NCI-H2227 (cell line): ENCODE measurements around the gene TMTC1.
"Not testable (repeated sequence)": the region's sequence is repeated elsewhere in the genome, so short reads cannot be mapped to it uniquely, and the experiment has no call there.

Experiments used
- DNase-seq: peaks from one replicate; lab custom pipeline; 2025; ENCODE audit not compliant: unreplicated experiment; lab: John Stamatoyannopoulos, UW

The TMTC1 gene

GRCh38 chr12:29673346-29673745 is 110.4 kb downstream of the TMTC1 start:
- no peak for DNase-seq

DNA sequence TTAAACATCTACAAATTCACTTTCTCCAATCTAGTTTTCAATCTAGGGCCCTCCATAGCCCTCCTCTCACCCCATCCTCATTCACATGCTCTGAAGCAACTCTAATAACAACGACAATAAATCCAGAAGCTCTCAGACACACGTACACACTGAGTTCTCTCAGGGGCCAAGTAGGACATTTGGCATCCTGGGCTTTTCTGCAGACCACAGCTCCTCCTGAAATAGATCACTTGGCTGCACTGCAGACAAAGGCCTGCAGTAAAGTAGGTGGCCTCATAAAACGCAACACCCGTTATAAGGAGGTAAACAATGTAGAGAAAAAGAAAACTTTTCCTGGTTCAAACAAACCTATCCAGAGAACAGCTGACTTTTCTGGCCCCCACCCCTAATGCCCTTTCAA is 111.2 kb downstream of the TMTC1 start:
- DNase-seq = no peak

- DNase-seq = no peak
Observed at GRCh38 chr12:29671742-29672141, 112.0 kb downstream of the TMTC1 start.

DNA sequence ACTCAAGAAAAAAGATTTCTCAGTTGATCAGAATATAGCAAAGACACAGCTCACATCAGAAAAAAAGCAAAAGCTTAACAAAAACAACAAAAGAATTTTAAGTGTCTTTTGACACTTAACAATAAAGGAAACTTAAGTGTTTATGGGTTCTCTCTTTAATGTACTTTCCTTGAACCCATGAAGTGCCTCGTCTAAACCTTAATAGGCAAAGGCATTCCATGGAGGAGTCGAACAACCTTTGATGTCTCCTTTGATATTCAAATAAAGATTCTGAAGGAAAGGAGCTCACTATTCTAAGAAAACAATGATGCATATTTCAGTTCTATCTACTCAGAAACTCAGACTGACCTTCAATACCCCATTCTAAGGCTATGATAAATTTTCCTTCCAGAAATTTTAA is 116.7 kb downstream of the TMTC1 start:
- DNase-seq = no peak

DNA sequence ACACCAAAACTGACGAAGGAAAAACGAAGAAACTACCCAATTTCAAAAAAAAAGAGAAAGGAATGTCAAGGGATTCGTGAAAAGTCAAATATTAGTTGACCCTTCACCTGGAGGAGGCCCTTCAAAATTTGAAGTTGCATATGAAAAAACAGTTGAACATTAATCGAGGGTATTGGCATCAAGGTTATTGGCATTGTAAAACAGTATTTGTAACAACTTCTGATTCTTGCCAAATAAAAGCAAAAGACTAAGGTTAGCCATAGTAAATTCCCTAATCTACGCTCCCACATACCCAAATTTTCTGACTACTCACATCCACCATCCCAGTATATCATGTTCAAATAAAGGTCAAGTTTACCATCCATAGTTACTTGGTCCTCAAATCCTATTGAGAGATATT is 118.6 kb downstream of the TMTC1 start:
- no peak for DNase-seq

DNA sequence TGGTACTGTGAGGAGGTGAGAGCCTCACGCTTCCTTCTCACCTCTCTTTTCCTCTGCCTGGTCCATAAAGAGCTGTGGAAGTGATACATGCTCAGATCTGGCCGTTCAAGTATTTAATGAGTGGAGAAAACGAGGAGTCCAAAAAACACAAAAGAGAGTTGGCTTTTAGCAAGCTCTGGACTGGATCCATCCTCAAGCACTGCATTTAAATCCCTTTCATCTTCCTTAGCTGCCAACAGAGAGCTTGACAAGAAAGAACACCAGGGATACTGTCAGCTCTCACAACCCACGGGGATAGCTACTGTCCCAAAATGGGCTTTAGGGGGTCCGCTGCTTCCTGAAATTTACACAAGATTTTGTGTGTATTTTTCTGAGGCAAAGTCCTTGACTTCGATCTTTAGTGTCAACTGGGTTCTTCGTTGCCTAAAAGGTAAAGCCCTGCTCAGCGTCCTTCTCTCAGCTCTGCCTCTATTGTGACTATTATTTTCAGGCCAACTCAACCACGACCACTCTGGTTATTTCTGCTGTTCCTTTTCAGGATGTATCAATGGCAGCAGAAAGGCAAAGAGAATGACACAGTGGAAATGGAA is 120.9 kb downstream of the TMTC1 start:
- no peak for DNase-seq

DNA sequence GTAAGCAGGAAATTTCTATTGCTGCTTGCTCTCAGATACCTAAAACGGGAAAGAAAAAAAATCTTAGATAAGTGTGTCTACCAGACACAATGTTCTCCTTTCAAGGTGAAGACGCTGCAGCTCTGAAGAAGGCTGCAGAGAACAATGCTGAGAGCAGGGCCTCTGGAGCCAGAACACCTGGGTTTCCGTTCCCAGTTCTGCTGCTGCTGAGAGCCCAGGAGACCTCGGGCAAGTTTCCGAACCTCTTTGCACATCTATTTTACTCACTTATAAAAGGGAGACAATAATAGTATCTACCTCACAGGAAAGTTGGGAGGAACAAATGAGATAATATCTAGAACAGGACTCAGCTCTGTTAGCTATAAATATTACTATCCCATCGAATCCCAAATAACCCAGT is 122.9 kb downstream of the TMTC1 start:
- DNase-seq = no peak

DNA sequence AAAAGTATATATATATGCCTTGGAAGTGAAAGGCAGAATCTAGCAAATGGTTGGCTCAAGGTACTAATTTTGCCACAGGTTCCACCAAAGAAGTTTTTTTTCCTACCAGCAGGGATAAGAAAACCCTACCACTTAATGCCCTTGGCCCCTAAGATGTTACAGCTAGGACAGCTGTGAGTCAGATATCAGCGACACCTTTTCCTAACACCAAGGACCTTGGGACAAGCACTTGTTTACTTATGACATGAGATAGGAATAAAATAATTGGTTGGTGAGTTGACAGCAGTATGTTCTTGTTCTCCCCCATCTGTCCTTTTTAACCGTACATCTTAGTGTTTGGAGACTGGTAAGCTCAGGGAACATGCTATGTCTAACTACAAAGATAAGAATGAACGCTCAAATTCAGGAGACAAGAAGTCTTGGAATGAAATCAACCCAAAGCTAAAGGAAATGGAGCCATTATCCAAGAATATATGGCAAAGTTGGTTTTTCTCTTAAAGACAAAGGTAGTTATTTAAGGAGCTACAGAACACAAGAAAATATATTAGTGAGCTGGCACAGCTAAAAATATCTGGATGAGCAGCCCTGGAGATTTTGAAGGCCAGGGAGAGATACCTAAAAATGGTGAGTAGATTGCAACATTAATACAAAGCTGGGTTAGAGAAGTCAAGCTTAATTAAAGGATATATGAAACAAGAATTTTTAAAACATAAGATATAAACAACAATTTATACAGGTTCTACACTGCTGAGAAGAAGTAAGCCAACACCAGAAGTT is 126.8 kb downstream of the TMTC1 start:
- DNase-seq = no peak

GRCh38 chr12:29655861-29656260 is 127.9 kb downstream of the TMTC1 start:
- no peak for DNase-seq

- no peak for DNase-seq
Observed at GRCh38 chr12:29653286-29653685, 130.5 kb downstream of the TMTC1 start.

GRCh38 chr12:29650371-29650770 is 133.4 kb downstream of the TMTC1 start:
- DNase-seq = no peak

GRCh38 chr12:29649722-29650121 is 134.0 kb downstream of the TMTC1 start:
- DNase-seq = no peak

DNA sequence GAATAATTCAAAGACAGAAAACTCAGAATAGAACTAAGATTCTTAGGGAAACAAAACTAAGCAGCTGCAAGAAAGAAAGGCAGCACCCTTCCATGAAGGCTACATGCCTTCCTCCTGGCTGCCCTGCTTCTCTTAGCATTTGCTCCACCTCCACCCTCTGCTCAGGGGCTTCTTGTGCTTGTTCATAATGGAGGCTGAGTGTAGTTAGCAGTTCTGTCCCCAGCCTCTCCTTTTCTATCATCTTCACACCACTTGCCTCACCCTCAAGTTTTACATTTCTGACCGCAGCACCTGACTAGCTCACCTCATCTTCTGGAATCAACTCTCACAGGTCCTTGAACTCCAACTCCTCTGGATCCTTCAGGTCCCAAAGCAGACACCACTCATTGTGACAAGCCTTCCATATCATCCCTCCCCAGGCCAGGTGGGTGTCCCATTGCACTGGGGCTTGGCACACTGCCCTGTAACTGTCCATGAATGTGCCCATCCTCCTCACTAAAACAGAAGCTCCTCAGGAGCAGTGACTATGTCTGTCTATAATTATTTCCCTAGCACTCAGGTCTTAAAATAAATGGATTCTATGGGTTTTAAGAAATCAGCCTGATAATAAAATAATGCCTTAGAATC is 139.1 kb downstream of the TMTC1 start:
- no peak for DNase-seq

- no peak for DNase-seq
Observed at GRCh38 chr12:29640589-29641345, 143.0 kb downstream of the TMTC1 start.

DNA sequence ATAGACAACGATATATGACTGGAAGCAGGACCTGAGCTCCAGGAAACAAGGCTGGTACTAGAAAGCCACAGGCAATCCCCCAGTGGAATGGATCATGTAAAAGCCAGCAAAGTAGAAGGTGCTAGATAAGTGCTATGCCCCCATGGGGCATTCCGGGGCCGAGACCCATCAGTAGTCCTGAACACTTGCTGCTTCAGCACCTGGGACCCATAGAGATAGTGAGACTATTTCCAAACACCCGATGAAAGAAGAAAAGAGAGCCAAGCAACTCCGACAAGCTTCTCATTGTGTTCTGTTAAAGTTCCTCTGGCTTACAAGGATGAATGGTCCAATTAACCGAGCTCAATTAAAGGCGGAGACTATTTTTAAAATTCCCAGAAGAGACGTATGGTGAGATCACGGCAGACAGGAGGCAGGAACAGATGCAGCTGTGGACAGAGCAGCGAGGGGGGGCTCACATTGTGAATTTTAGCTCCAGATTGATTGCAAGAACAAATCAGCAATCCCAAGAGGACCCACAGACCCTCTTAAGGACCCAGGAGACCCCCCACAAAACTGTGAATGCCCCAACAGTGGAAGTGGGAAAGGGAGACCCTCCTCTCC is 143.7 kb downstream of the TMTC1 start:
- DNase-seq = no peak

- DNase-seq = no peak
Observed at GRCh38 chr12:29638528-29638927, 145.2 kb downstream of the TMTC1 start.

- no peak for DNase-seq
Observed at GRCh38 chr12:29634057-29634456, 149.7 kb downstream of the TMTC1 start.

- DNase-seq = not testable (repeated sequence)
Observed at GRCh38 chr12:29630164-29630563, 153.6 kb downstream of the TMTC1 start.

DNA sequence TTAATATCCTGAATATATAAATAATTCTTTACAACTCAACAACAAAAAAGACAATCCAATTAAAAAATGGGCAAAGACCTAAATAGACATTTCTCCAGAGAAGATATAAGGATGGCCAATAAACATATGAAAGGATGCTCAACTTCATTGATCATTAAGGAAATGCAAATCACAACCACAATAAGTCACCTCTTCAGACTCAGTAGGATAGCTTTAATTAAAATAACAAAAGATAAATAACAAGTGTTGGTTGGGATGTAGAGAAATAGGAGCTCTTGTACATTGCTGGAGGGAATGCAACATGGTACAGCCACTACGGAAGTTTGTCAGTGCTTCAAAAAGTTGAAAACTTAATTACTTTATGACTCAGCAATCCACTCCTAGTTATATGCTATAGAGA is 156.5 kb downstream of the TMTC1 start:
- DNase-seq = no peak

DNA sequence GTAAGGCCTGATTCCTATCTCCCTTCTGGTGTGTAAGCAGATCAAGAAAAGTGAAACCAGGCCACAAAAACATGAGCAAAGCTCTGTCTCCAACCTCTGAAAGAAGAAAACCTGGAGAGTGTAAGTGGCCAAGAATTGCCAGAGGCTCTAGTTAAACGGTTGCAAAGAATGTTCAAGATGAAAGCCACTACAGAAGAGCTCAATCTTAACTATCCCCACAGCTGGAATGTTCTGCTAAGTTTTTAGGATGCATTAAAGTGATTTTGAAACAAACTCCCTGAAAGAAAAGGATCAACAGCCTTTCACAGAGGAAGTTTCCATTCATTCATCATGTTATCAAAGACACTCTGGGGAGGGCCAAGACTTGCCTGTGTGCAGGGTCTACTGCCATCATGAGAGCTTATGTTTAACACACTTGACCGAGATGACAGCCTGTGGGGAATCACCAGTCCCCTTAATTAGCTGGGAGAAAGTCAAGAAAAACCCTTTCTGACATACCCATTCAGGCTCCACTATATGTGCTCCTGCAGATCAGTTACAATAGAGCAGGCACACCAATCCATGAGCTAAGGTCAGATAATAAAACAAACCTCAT is 158.3 kb downstream of the TMTC1 start:
- no peak for DNase-seq

DNA sequence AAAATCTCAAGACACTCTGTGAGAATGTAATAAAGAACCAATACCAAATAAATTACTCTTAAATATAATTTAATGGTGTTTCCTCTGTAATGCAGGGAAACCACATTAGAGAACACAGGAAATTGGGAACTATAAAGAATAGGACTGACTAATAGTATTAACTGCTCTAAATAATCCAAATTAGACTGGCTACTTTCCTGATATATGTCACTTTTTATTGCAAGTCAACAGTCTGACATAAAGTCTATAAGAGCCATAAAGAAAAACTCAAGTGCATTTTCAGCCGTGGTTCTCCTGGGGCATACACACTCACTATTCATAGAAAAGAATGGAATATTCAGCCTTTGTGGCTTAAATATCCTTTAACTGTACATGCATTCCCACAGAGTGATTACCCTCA is 161.5 kb downstream of the TMTC1 start:
- no peak for DNase-seq
